Prostate gland (tissue), 2 donors: ENCODE data around the gene SLIT3. TPM values are rescaled to one million over a fixed set of nuclear protein-coding genes. Genes with fewer than 3 reads are reported as not detected.

Experiments used
- DNase-seq: peaks from one replicate; pipeline ENCODE4 v3.0.0-alpha.2; 2019; ENCODE audit warnings: low spot score
- H3K27ac ChIP-seq, 2 donors: fragments of 200-600 bp; sonication (generic); 2 replicates each; pipeline ENCODE4 v1.5.1; 2017 to 2019
- H3K27me3 ChIP-seq: fragments of 200-600 bp; sonication (generic); replicated peaks from 2 replicates; pipeline ENCODE4 v1.5.1; 2019; ENCODE audit not compliant: insufficient read depth
- H3K36me3 ChIP-seq, 2 donors: fragments of 200-600 bp; sonication (generic); 1 replicate in 1 of 2; 2 replicates in 1 of 2; pipeline versions ENCODE4 v1.5.1 to v1.8.1; 2017 to 2019
- H3K4me1 ChIP-seq: fragments of 200-600 bp; sonication (generic); replicated peaks from 2 replicates; pipeline ENCODE4 v1.5.1; 2019
- H3K4me3 ChIP-seq, 2 donors: fragments of 200-600 bp; sonication (generic); 2 replicates each; pipeline ENCODE4 v1.5.1; 2017 to 2019
- H3K9me3 ChIP-seq: fragments of 200-600 bp; sonication (generic); 2 replicates; pipeline ENCODE4 v1.5.1; 2017
- POLR2A ChIP-seq: fragments of 450-650 bp; IDR thresholded peaks from one replicate; pipeline ENCODE4 v1.6.1; 2016; ENCODE audit warnings: antibody characterized with exemption, mild to moderate bottlenecking
- POLR2AphosphoS5 ChIP-seq: sonication (generic); formaldehyde crosslinking; IDR thresholded peaks from one replicate; pipeline ENCODE4 v1.6.1; 2017; ENCODE audit warnings: antibody characterized with exemption
- WGBS: methylation state at CpG from one replicate; pipeline ENCODE4 v1.1.5; 2018; 5-methylcytosine and 5-hydroxymethylcytosine counted together
- intact Hi-C: fragments of 100-400 bp; cut with DNase I; formaldehyde crosslinking; loops from one replicate; pipeline ENCODE4 v1.14.2; 2022
- total RNA-seq, 2 donors: library from RNA; depleted of rRNA; stranded (reverse); fragments of >200 nt; gene quantifications; one replicate each; pipeline ENCODE4 v1.1.0, GENCODE V29; 2016
- TF ChIP-seq, protein P1 (sequence below), 4 experiments: fragments of 200-600 bp in 2 of 4; fragments of 450-650 bp in 2 of 4; sonication (generic) in 2 of 4; IDR thresholded peaks; 1 replicate in 3 of 4; 2 replicates in 1 of 4; pipeline ENCODE4 v1.5.1; 2016 to 2019; ENCODE audit warnings: antibody characterized with exemption in 4 of 4, mild to moderate bottlenecking in 2 of 4, moderate library complexity in 2 of 4

Gene SLIT3
- total RNA-seq, 2 donors from 2014 or later, result 8.3 TPM

DNA sequence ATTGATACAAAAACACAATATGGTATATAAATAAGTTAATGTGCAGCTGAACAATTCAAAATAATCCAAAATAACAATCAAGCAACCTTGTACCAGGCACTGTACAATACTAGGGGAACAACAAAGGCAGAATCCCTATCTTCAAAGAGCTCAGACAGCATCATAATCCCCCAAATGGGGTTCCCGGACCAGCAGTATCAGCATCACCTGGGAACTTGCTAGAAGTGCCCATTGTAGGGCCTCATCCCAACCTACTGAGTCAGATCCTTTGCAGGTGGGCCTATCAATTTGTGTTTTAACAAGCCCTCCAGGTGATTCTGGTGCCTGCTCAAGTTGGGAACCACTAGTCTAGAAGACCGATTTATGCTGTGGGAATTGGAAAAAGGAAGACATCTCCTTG lies 27.1 kb downstream of the SLIT3 start:
- no peak overlapping the region for H3K4me3 ChIP-seq
- TF ChIP-seq, protein P1, sequence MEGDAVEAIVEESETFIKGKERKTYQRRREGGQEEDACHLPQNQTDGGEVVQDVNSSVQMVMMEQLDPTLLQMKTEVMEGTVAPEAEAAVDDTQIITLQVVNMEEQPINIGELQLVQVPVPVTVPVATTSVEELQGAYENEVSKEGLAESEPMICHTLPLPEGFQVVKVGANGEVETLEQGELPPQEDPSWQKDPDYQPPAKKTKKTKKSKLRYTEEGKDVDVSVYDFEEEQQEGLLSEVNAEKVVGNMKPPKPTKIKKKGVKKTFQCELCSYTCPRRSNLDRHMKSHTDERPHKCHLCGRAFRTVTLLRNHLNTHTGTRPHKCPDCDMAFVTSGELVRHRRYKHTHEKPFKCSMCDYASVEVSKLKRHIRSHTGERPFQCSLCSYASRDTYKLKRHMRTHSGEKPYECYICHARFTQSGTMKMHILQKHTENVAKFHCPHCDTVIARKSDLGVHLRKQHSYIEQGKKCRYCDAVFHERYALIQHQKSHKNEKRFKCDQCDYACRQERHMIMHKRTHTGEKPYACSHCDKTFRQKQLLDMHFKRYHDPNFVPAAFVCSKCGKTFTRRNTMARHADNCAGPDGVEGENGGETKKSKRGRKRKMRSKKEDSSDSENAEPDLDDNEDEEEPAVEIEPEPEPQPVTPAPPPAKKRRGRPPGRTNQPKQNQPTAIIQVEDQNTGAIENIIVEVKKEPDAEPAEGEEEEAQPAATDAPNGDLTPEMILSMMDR (IDR thresholded peaks at IDR 0.05), result no peak
- no peaks in the 10 kb centered on the region for H3K9me3 ChIP-seq
- DNase-seq, result no peak
- WGBS, result 97% methylated on average over 2 of the region's 2 CpGs
- no peaks in the 10 kb centered on the region for H3K4me1 ChIP-seq
- H3K36me3 ChIP-seq, result no peaks in the 10 kb centered on the region
- no peaks in the 10 kb centered on the region for H3K27me3 ChIP-seq
- no peak overlapping the region for H3K27ac ChIP-seq
- intact Hi-C loops, result no loop called here

DNA sequence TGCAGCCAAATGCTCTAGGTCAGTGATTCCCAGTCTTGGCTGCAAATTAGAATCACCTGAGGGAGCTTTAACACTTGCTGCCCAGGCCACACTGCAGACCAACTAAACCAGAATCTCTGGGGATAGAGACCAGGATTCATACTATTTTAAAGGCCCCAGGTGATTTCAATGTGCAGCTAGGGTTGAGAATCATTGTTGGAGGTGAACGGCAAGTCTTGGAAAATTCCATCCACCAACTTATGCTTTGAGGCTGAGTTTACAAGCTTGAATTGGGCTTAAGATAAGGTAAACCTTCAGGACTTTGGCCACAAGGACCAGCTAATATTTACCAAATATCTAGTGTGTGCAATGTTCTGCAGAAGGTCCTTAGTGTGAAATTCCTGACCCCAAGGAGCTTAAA lies 27.5 kb downstream of the SLIT3 start:
- TF ChIP-seq POLR2AphosphoS5 (no peak), POLR2A (no peak)
- TF ChIP-seq, protein P1 (IDR thresholded peaks at IDR 0.05), result no peak
- no peak for DNase-seq
- no peaks in the 10 kb centered on the region for H3K27me3 ChIP-seq
- no peaks in the 10 kb centered on the region for H3K9me3 ChIP-seq
- H3K27ac ChIP-seq, result no peak overlapping the region
- intact Hi-C loops, result no loop called here
- no peaks in the 10 kb centered on the region for H3K36me3 ChIP-seq
- no peak overlapping the region for H3K4me3 ChIP-seq
- 95% methylated on average over 1 of the region's 1 CpG for WGBS
- no peaks in the 10 kb centered on the region for H3K4me1 ChIP-seq

DNA sequence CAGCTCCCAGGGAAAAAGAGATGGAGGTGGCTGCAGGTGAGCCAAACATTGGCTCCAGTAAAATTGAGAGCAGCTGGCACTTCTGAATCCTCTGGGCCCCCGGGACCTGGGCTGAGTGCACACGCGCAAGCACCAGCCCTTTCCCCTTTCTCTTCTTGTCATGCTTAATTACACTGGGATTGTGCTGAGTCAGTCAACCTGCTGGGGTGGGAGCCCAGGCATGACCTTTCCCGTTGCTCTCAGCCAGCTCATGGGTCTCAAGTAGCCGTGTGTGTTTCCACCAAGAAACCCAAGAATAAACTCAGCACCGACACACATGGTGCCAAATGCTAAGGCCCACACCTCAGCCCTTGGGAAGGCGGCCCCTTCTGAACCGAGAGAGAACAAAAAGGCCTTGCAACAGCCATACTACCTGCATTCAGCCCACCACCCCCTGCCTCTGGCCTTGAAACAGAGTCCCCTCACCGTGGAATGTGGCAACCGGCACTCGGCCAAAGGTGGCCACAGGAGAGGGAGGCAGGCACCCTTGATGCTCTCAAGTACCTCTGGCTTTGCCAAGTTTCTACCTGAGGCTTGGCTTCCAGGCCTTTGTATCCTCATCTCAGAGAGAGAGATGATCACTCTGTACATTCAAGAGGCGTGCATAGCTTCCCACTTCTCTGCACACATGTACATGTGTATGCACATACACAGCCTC lies 28.1 kb downstream of the SLIT3 start:
- no peak overlapping the region for H3K27ac ChIP-seq
- no peaks in the 10 kb centered on the region for H3K36me3 ChIP-seq
- WGBS, result 88% methylated on average over 12 of the region's 12 CpGs
- no peak overlapping the region for H3K4me3 ChIP-seq
- intact Hi-C loops, result no loop called here
- TF ChIP-seq POLR2A (no peak), POLR2AphosphoS5 (no peak)
- TF ChIP-seq, protein P1 (IDR thresholded peaks at IDR 0.05), result no peak
- no peaks in the 10 kb centered on the region for H3K9me3 ChIP-seq
- DNase-seq, result no peak
- H3K4me1 ChIP-seq, result peaks cover 3% of the 10 kb centered on the region
- no peaks in the 10 kb centered on the region for H3K27me3 ChIP-seq

DNA sequence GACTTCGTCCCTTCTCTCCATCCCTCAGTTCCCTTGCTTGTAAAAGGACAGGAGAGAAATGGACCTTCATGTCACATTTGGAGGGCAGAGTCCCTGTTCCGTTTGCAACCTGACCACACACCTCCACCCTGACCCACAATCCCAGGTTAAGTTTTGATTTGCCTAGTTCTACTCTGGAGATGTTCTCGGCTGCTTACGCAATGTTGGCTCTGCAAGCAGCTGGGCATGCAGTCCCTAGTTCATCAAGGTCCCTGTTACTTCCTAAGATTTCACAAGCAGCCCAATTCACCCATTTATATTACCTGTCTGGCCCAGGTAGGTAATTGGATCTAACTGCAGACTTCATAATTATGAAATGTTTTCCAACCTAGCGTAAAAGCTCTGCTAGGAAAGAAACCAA lies 28.8 kb downstream of the SLIT3 start:
- Histone ChIP-seq H3K36me3 (no peaks in the 10 kb centered on the region), H3K27ac (no peak overlapping the region), H3K4me3 (no peak overlapping the region), H3K4me1 (peaks cover 3% of the 10 kb centered on the region), H3K27me3 (no peaks in the 10 kb centered on the region), H3K9me3 (no peaks in the 10 kb centered on the region)
- TF ChIP-seq, protein P1 (IDR thresholded peaks at IDR 0.05), result no peak
- TF ChIP-seq POLR2A, result no peak
- DNase-seq, result no peak
- intact Hi-C loops, result no loop called here
- WGBS, result 91% methylated on average over 5 of the region's 5 CpGs

DNA sequence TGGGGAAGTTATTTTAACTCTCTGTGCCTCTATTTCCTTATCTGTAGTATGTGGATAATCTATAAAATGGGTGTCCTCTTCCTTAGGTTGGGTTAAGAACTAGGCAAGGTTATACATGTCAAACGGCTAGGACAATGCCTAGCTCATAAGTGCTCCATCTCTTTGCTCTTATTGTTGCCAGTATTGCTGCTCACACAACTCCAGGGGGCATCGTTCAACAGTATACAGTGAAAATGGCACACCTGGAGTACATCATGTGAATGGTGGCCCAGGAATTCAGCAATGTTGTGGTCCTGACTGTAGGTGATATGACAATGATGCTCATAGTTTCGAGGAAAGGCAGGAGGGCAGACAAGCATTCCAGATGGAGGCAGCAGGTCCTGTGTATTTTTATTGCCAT lies 30.1 kb downstream of the SLIT3 start:
- peaks cover 3% of the 10 kb centered on the region for H3K4me1 ChIP-seq
- WGBS, result 94% methylated on average over 3 of the region's 3 CpGs

More for the DNA sequence above, 30.1 kb downstream of the SLIT3 start:
- Histone ChIP-seq H3K9me3 (no peaks in the 10 kb centered on the region), H3K27me3 (no peaks in the 10 kb centered on the region), H3K4me3 (no peak overlapping the region), H3K36me3 (no peaks in the 10 kb centered on the region), H3K27ac (no peak overlapping the region)
- no peak for DNase-seq
- intact Hi-C loops, result no loop called here
- no peak for TF ChIP-seq POLR2AphosphoS5
- no peak for TF ChIP-seq POLR2A
- TF ChIP-seq, protein P1 (IDR thresholded peaks at IDR 0.05), result no peak
